CD4-positive, alpha-beta T cell treated with Interferon gamma for 1 hour (primary cell): ENCODE data around the gene CBFA2T3.

ENCODE experiments used
- DNase-seq: peaks from one replicate; pipeline ENCODE4 v3.0.0-alpha.2; 2020

CBFA2T3 gene

DNA sequence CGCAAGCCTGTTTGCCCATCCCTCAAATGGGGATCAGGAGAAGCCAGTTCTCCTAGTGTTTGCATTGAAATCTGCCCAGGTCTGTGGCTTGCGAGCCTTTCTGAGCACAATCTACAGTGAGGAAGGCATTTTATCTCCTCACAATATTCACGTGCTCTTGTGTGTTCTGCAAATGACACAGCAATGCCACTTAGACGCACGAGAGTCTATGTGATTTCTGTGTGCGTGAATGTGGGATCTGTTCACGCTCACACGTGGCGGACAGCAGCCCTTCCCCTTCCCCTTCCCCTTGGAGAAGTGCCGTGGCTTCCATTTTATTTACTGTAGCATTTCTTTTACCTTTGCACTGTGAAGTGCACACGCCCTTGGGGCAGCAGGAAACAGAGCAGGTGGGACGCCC is 17.7 kb upstream of the CBFA2T3 start:
- DNase-seq = no peak

DNA sequence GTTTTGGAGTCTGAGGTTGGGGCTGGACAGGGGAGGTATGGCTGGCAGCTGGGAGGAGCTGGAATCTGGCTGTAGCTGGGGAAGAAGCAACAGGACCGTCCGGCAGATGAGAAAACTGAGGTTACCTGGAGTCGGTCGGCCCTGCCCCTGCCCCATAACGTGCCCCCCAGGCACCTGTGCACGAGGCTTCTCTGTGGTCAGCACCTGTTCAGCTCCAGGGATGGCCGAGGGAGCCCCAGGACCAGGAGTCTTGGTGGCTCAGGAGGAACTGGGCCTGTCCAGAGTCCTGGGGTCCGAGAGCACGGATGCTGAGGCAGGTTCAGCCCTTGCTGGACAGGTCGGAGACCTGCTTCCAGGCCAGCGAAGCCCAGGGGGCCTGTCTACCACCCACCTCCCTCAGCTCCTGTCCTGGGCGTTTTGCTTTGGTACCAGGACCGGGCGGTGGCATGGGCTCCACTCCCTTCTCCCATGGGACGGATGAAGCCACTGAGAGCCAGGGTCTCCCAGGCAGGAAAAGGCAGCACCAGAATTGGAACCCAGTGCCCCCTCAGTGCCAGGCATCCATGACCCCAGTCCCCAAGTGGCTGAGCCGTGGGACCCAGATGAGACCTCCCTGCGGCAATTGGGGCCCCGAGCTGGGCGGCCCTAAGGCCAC is 17.1 kb upstream of the CBFA2T3 start:
- no peak for DNase-seq

DNA sequence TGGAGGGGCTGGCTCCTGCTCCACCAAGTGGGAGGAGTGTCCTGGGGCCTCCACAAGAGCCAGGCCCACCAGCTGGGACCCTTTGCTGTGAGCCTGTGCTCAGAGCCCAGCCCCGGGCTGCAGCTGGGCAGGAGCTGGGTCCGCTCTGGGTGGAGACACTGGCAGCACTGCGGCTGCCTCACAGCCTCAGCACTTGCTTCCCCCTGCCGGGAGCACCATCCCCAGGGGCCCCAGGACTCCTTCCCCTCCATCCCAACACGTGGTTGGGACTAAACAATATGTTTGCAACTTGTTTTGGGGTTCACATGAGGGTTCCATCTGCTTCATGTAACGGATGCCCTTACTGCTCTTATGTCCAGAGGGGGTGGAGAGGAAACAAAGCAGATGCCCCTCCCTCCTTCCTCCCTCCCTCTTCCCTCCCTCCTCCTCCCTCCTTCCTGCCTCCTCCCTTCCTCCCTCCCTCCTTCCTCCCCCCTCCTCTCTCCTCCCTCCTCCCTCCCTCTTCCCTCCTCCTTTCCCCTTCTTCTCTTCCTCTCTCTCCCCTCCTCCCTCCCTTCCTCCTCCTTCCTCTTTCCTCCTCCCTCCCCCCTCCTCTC is 16.3 kb upstream of the CBFA2T3 start:
- DNase-seq = no peak

DNA sequence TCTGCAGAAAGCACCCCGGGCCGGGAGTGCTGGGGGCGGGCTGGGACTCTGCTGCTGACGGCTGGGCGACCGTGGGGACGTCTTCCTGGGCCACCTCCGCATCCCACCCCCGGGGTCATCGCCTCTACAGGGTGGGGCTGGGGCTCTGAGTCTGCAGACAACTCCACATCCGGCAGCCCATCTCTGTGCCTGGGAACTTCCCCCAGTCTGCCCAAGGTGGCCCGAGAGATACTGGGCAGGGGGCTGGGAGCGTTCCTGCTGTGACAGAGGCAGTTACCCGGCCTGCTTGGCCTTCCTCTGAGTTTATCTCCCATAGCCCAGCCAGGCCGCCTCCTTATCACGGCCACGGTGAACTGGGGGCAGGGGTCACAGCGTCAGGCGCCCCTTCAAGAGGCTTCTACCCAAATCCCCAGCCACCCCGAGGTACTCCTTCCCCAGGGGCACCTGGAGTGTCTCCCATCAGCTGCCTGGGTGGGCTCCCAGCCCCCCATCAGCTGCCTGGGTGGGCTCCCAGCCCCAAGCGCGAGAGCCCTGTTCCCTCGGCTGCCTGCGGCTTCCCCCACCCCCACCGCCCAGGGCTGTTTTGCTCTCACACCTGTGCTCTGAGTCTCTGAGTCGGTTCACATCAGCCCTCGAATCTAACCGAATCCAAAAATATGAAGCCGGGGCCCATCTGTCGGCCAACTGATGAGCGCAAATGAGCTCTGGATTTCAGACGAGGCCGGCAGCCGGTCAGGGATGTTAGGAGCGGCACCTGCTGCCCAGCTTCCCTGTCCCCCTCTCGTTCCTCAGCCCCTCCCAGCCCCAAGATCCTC is 15.6 kb upstream of the CBFA2T3 start:
- no peak for DNase-seq

DNA sequence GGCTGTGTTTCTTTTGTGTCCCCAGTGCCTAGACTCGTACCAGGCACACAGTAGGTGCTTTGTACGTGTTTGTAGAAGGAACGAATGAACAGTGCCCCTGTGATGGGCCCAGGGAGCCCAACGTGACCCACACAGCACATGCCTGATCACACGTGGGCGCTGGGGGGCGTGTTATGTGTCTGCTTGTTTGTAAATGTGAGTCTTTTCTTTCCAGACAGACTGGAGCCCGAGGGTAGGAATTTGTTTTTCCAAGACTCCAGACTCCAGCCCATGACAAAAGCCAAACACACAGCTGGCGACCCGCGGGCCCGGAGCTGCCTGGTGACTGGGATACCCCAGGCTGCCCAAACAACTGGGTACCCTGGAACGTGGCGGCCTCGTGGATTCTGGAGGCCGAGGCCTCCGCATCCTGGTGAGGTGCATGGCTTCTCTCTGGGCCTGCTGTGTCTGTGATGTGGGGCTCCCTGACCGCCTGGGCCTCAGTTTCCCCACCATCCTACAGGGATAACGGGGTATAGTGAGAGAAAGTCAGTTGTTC is 14.9 kb upstream of the CBFA2T3 start:
- DNase-seq = no peak

DNA sequence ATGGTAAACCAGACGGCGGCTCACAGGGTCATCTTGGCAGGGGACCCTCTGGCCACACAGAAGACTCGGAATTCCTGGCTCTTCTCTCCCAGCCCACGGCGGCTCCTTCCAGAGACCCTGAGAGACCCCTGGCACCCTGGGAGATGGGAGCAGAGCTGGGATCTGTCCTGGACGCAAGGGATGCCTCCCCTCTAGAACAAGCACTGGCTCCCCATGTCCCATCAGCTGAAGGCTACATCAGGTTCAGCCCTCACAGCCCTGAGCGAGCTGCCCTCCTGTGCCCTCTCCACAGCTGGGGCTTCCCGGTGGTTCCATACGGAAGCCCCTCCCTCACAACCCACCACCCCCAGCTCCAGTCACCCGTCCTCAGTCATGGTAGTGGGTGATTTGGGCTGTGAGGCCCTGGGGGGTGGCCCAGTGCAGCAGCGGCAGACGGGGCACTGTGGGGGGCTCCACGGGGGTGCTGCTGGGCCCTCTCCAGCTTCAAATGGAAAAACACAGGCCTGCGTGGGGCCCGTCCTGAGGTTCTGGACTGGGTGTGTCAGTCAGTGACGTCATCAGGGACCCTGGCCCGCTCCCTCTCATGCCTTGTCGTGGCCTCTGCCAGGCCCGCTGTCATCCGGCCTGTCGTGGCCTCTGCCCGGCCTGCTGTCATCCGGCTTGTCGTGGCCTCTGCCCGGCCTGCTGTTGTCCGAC is 13.0 kb upstream of the CBFA2T3 start:
- no peak for DNase-seq

DNA sequence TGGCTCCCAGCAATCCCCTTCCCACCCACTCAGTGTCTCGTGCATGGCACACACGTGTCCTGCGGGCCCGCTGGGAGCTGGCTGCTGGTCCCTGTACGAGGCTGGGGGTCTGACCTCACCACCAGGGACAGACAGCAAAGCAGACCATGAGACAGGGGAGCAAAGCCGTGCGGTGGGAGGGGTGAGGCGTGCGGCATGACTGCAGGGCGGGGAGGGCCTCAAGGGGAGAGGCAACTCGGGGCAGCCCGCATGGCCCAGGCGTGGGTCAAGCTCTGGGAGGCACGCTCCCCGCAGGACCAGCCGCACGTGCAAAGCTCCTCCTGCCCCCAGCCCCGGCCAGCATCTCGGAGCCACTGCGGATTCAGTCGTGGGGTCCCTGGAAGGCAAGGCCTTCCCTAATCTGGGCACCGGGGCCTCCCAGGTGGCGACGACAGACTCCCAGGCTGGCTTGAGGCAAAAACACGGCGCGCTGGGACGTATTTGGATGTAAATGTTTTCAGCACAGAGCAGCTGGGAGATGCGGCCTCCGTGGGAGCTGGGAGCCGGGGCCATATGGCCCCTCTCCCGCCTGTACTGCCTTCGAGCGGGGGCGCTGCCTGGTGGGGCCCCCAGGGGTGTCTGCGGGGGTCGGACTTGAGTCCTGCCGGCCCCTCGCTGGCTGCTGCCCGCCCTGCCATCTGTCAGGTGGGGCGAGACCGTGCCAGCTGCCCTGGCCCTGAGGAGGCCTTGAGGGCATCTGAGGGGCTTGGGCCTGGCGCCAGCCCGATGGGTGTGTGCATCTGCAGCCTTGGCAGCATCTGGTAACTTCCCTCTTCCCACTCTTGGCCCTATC is 12.2 kb upstream of the CBFA2T3 start:
- DNase-seq = no peak

DNA sequence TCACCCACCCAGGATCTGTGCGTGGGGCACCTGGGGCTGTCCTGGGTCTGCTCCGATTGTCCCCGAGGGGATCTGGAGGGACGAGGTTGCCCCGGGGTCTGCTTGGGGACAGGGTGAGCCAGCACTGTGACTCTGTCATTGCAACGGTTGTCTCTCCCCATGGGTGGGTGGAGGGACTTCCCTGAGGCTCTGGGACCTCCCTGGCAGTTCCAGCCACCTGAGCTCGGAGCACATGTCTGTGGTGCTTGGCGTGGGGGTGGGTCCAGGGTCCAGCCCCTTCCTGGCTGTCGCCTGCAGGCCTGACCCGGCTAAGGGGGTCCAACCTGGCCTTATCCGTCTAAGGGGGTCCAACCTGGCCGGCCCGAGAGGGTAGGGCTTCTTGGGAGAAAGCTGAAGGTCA is 8.5 kb upstream of the CBFA2T3 start:
- no peak for DNase-seq

DNA sequence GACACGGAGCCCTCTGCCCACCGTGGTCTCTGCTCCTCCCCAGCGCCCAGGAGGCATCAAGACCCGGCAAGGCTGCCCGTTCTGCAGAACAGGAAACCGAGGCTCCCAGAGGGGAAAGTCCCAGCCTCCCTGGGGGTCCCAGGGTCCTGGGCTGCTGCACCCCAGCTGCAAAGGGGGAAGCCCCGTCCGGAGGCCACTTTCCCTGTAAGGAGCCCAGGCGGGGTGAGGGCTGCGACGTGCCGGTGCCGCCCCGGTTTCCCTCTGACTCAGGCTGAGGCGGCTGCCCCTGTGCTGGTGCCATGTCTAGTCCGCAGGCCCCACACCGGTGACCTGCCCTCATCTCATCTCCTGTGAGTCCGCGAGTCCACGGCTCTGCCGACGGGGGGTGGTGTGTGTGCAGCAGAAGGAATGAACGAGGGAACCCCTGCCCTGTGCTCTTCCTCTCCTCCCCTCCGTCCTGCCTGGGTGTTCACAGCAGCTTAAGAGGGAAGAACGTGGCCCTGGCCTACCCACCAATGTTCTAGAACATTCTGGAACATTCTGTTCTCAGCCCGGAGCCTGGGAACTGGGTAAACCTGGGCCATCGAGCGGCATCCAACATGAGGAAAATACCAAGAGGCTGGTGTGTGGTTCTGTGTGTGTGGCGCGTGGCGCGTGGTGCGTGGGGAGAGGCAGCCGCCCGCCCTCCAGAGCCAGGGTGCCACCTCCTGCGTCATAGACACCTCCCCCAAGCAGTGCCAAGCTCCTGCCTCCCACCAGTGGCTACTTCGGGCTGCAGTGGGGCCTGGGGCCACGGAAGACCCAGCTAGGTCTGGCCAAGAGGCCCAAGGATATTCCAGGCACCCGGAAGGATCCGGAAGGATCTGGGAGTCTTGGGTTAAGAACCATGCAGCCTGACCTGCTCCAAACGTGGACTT is 7.0 kb upstream of the CBFA2T3 start:
- DNase-seq = peak; percentile 39

DNA sequence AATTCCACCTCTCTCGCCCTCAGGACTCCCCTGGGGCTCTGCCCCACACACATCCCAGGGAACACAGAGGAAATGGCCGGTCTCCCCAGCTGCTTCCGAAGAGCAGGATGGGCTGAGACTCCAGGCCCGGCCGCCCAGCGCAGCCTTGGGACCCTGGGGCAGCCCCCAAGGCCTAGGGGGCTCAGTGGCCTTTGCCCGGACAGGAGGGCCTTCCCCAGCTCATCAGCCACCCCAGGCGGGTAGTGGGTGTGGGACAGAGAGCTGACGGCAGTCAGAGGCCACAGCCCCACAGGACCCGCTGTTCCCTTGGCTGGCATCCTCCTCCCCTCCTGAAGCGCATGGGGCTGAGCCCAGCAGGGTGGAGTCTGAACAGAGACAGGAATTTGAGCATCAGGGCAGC is 6.2 kb upstream of the CBFA2T3 start:
- DNase-seq = no peak

DNA sequence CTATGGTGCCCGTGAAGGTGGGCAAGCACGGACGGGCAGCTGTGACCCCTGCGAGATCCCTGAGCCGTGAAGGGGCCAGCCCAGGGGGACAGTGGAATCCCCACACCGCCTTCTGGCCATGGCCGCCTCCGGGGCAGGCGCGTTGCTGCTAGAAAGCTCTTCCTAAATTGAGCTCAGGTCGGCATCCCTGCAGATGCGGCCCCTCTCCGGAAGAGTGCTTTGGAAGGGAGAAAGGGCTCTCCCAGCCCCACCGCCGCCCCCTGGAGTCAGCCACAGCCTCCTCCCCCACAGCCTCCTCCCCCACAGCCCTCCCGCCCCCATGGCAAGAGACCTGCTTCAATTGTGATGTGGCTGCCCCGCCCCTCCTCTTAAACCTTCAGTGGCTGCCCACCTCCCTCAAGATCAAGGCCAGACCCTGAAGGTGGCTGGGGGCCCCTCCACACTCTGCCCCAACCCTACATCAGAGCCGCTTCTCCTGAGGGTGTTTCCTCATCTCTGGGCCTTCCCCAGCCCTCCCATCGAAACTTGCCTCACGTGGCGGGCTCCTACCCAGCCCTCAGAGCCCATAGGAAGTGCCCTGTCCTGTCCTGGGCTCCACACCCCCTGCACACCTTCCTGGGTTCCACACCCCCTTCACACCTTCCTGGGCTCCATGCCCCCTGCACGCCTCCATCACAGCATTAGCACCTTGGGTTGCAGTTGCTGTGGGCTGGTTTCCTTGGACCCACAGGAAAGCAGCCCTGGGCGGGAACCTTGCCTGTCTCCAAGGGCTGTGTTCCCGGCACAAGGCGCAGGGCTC is 5.5 kb upstream of the CBFA2T3 start:
- no peak for DNase-seq

DNA sequence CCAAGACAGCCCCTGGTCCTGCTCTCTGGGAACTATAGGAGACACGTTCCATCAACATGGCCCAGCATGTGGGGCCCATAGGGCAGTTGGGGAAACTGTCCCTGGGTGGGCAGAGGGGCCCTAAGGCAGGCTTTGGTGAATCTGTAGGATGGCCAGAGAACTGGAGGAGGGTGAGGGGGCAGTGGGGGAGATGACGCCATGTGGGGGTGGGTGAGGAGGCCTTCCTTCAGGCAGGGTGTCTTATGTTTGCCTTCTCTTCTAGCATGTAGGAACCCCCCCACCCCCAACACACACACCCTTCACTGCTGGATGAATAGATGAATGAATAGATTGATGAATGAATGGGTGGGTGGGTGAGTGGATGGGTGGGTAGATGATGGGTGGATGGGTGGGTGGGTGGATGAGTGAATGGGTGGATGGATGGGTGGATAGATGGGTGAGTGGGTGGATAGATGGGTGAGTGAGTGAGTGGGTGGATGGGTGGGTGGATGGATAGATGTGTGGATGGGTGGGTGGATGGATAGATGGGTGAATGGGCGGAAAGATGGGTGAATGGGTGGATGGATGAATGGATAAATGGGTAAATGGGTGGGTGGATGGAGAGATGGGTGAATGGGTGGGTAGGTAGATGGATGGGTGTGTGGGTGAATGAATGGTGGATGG is 2.5 kb upstream of the CBFA2T3 start:
- no peak for DNase-seq

DNA sequence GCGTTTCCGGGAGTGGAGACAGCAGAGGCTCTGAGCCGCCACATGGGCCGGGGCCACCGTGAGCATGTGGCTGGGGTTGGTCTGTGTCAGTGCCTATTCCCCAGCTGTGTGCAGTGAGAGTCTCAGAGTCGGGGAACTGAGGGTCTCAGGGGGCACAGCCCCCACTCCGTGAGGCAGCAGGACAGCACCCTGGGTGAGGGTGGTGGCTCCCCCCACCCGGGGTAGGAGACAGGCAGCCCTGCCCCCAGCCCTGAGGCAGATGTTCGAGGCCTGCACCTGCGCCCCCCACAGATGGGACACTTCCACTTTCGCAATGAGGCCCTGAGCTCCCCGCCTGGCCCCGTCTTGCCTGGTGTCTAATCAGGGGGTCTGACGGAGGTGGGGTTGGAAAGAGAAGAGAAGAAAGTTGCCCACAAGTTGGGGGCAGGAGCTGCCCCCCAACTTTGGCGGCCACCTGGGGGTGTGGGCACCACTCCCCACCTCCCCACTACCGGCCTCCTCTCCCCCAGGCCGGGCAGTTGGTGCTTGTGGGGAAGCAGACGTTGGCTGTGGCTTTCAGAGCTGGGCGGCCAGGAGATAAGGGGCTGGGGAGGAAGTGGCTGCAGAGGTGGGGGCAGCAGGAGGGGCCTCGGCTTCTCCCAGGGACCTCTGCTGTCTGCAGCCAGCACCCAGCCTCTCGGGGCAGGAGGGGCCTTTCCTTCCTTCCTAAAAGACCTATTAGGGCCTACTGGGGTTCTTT is 1.8 kb upstream of the CBFA2T3 start:
- peak; percentile 58 for DNase-seq

DNA sequence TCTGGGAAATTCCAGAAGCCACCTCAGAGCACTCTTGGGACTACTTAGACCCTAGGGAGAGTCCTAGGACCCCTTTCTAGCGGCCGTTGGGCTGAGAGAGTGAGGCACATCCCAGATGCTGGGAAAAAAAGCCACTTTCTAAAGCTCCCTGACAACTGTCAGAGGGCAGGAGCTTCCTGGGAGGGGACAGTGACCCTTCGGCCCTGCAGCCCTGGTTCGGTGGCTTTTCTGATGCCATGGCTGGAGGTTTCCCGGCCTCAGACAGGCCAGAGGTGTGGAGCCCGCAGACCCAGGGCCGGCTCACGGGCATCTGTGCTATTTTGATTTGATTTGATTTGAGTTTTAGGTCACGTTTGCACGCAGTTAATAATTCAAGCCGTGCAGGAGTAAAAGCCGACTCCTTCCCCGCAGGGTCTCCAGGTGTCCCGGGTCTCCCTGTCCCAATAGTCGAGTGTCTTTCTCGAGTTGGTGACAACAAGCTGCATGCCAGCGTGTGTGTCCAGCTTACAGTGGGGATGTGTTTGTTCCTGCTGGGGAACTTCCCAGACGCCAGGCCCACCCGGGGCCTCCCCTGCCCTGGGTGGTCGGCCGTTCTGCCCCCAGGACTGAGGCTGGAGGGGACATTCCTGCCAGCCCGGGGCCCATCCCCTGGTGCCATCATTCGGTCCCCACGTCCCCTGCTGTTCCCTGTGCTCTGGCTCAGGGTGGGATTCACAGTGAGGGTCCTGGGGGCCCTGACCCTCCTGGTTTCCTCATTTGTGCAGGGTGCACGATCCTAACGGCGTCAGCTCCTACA is 1.0 kb upstream of the CBFA2T3 start:
- no peak for DNase-seq

DNA sequence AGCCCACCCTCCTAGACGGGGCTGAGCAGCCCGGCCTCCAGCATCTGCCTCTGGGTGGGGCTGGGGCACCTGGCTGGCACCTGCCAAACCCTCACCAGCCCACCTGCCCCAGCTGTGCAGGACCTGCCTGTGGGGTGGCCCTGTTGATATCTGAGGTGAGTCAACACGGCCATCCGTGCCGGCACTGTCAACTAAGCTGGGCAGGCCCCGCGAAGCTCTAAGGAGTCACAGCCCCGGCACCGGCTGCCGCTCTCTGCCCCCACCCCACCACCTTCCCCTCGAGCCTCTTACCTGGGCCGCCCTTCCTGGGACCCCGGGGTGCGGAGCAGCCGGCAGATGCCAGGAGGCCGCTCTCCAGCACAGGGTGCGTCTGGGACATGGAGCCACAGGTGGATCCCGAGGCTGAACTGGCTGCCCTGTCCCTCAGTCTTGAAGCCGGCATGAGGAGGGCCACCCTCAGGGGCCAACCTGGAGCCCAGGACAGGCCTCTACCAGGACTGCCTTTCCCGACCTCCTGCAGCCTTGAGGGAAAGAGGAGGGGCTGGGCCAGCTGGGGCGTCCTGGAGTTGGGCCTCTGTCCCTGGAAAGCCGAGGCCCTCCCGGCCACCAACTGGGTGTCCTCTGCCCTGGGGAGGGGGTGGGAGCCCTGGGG is 515 bp downstream of the CBFA2T3 start:
- DNase-seq = no peak

DNA sequence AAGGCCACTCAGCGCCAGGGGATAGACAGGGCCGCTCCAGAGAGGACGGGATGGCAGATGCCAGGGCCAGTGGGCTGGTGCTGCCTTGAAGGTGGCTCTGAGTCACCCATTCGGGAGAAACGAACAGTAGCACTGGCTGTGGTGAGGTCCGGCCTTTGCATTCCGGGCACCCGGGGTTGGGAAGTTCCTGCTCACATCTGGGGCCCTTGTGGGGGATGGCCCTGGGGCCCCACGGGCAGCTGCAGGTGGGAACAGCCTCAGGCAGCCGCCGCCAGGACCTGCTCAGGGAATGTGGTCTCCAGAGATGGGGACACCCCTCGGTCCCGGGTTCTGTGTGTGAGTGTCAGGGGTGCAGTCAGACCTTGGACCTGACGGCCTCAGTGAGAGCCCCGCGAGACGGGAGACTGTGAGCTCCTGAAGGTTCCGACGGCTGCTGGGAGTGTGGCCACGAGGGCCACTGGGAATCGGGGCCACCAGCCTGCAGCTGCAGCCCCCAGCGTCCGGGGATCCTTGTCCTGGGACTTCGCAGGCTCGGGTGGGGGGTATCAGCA is 1.4 kb downstream of the CBFA2T3 start:
- peak; percentile 17 for DNase-seq

DNA sequence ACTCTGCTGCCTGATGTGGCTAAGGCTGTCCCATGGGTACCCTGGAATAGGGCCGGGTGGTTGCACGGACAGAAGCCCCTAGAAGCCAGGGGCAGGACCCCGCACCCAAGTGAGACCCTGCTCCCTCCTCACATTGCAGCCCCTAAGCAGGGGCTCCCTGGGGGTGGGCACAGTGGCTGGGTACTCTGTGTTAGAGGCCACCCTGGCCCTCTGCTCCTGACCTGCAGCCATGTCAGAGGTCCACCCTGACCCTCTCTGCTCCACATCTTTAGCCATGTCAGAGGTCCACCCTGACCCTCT is 2.1 kb downstream of the CBFA2T3 start:
- no peak for DNase-seq
